ENCODE measurements around the gene SLC27A2. TPM values are rescaled to one million over a fixed set of nuclear protein-coding genes. Genes with fewer than 3 reads are reported as not detected.

The SLC27A2 gene
- total and polyA plus RNA-seq, 2 donors (not counting 1 experiment from before 2014, with no cell fraction given) = 0.39 to 0.49 TPM

DNA sequence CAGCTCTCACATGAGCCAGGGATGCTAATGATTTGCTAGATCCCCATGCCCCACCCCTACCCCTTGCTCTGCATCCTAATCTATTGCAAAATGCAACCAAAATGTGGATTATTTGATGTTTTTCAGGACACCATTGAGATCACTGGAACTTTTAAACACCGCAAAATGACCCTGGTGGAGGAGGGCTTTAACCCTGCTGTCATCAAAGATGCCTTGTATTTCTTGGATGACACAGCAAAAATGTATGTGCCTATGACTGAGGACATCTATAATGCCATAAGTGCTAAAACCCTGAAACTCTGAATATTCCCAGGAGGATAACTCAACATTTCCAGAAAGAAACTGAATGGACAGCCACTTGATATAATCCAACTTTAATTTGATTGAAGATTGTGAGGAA is 53.8 kb downstream of the SLC27A2 start:
- no peak overlapping the region for H2AFZ ChIP-seq (ENCODE audit: insufficient read depth, low read depth, low read length, poor library complexity, severe bottlenecking)
- no peaks in the 10 kb centered on the region for H3K9me3 Mint-ChIP-seq (ENCODE audit: insufficient read depth)
- no peak overlapping the region for H3K4me3 ChIP-seq (ENCODE audit: control extremely low read depth in 1 of 5, extremely low read depth in 1 of 5, insufficient read depth in 1 of 5, low read depth in 2 of 5, low read length in 4 of 5)
- CTCF ChIA-PET = no interaction called here
- ATAC-seq (ENCODE audit: low read depth) = no peak
- H3K79me2 ChIP-seq (ENCODE audit: control insufficient read depth, insufficient read depth, low read length) = no peaks in the 10 kb centered on the region
- no peak overlapping the region for H3K27ac ChIP-seq (ENCODE audit: low read length in 2 of 2)
- H3K4me1 ChIP-seq (ENCODE audit: control insufficient read depth in 2 of 2, insufficient read depth in 2 of 2, low read length in 2 of 2) = no peaks in the 10 kb centered on the region
- POLR2A ChIA-PET = no interaction called here
- no peak overlapping the region for H3K9ac ChIP-seq (ENCODE audit: low read length)
- no peak for TF ChIP-seq EZH2 (IDR thresholded peaks at IDR 0.05; ENCODE audit: borderline replicate concordance, insufficient read depth, low read depth, low read length, poor library complexity, severe bottlenecking)
- TF ChIP-seq, protein P1, sequence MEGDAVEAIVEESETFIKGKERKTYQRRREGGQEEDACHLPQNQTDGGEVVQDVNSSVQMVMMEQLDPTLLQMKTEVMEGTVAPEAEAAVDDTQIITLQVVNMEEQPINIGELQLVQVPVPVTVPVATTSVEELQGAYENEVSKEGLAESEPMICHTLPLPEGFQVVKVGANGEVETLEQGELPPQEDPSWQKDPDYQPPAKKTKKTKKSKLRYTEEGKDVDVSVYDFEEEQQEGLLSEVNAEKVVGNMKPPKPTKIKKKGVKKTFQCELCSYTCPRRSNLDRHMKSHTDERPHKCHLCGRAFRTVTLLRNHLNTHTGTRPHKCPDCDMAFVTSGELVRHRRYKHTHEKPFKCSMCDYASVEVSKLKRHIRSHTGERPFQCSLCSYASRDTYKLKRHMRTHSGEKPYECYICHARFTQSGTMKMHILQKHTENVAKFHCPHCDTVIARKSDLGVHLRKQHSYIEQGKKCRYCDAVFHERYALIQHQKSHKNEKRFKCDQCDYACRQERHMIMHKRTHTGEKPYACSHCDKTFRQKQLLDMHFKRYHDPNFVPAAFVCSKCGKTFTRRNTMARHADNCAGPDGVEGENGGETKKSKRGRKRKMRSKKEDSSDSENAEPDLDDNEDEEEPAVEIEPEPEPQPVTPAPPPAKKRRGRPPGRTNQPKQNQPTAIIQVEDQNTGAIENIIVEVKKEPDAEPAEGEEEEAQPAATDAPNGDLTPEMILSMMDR (IDR thresholded peaks at IDR 0.05) = no peak
- intact Hi-C loops (cut with micrococcal nuclease) = no loop called here
- H3K27me3 Mint-ChIP-seq = no peaks in the 10 kb centered on the region
- no peaks in the 10 kb centered on the region for H4K20me1 ChIP-seq (ENCODE audit: control insufficient read depth, insufficient read depth, low read length, poor library complexity, severe bottlenecking)
- H3K27me3 ChIP-seq (replicated peaks in 1 of 4; ENCODE audit: control extremely low read depth in 1 of 4, control insufficient read depth in 3 of 4, insufficient read depth in 4 of 4, low read length in 3 of 4) = no peaks in the 10 kb centered on the region
- H3K36me3 ChIP-seq (replicated peaks in 1 of 2; ENCODE audit: control extremely low read depth in 1 of 2, control insufficient read depth in 1 of 2, extremely low read depth in 1 of 2, insufficient read depth in 2 of 2, low read length in 1 of 2) = no peaks in the 10 kb centered on the region
- no peak overlapping the region for H3K27ac Mint-ChIP-seq
- WGBS (ENCODE audit: insufficient coverage) = 100% methylated on average over 1 of the region's 1 CpG
- no peak for DNase-seq
- H3K4me2 ChIP-seq (replicated peaks; ENCODE audit: low read depth, low read length, poor library complexity, severe bottlenecking) = no peak overlapping the region
- H3K4me1 Mint-ChIP-seq = no peaks in the 10 kb centered on the region
- no peaks in the 10 kb centered on the region for H3K9me3 ChIP-seq (ENCODE audit: control extremely low read depth in 1 of 3, control insufficient read depth in 2 of 3, insufficient read depth in 1 of 3, low read length in 2 of 3)
- no peak overlapping the region for H3K4me3 Mint-ChIP-seq

DNA sequence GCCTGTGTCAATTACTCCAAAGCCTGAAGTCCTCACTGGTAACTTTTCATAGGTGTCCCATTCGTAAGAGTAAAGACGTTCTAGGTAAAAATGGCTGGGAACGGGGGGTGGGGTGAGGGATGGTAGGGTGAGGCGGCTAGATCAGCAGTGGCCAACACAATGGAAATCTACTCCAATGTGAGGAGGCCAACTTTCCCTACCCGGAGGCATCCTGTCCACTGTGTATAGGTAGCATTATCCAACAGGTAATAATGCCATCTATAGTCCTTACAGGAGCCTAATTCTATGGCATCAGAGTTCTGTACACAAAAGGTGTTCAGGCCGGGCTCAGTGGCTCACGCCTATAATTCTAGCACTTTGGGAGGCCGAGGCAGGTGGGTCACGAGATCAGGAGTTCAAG is 54.4 kb downstream of the SLC27A2 start:
- H3K4me2 ChIP-seq (replicated peaks; ENCODE audit: low read depth, low read length, poor library complexity, severe bottlenecking) = no peak overlapping the region
- no peaks in the 10 kb centered on the region for H3K36me3 ChIP-seq (replicated peaks in 1 of 2; ENCODE audit: control extremely low read depth in 1 of 2, control insufficient read depth in 1 of 2, extremely low read depth in 1 of 2, insufficient read depth in 2 of 2, low read length in 1 of 2)
- POLR2A ChIA-PET = no interaction called here
- no peaks in the 10 kb centered on the region for H3K79me2 ChIP-seq (ENCODE audit: control insufficient read depth, insufficient read depth, low read length)
- no peaks in the 10 kb centered on the region for H3K9me3 ChIP-seq (ENCODE audit: control extremely low read depth in 1 of 3, control insufficient read depth in 2 of 3, insufficient read depth in 1 of 3, low read length in 2 of 3)
- 93% methylated on average over 5 of the region's 9 CpGs for WGBS (ENCODE audit: insufficient coverage)
- no peak for DNase-seq
- no peaks in the 10 kb centered on the region for H4K20me1 ChIP-seq (ENCODE audit: control insufficient read depth, insufficient read depth, low read length, poor library complexity, severe bottlenecking)
- no peaks in the 10 kb centered on the region for H3K27me3 Mint-ChIP-seq
- no peaks in the 10 kb centered on the region for H3K4me1 Mint-ChIP-seq
- H3K27ac Mint-ChIP-seq = no peak overlapping the region
- H3K9ac ChIP-seq (ENCODE audit: low read length) = no peak overlapping the region
- H2AFZ ChIP-seq (ENCODE audit: insufficient read depth, low read depth, low read length, poor library complexity, severe bottlenecking) = no peak overlapping the region
- no peaks in the 10 kb centered on the region for H3K9me3 Mint-ChIP-seq (ENCODE audit: insufficient read depth)
- intact Hi-C loops (cut with micrococcal nuclease) = no loop called here
- H3K27ac ChIP-seq (ENCODE audit: low read length in 2 of 2) = no peak overlapping the region
- no peak for ATAC-seq (ENCODE audit: low read depth)
- no peak overlapping the region for H3K4me3 Mint-ChIP-seq
- TF ChIP-seq, protein P1 (IDR thresholded peaks at IDR 0.05) = no peak
- TF ChIP-seq EZH2 (IDR thresholded peaks at IDR 0.05; ENCODE audit: borderline replicate concordance, insufficient read depth, low read depth, low read length, poor library complexity, severe bottlenecking) = no peak
- H3K27me3 ChIP-seq (replicated peaks in 1 of 4; ENCODE audit: control extremely low read depth in 1 of 4, control insufficient read depth in 3 of 4, insufficient read depth in 4 of 4, low read length in 3 of 4) = no peaks in the 10 kb centered on the region
- H3K4me3 ChIP-seq (ENCODE audit: control extremely low read depth in 1 of 5, extremely low read depth in 1 of 5, insufficient read depth in 1 of 5, low read depth in 2 of 5, low read length in 4 of 5) = no peak overlapping the region
- H3K4me1 ChIP-seq (ENCODE audit: control insufficient read depth in 2 of 2, insufficient read depth in 2 of 2, low read length in 2 of 2) = no peaks in the 10 kb centered on the region
- CTCF ChIA-PET = no interaction called here

Measured in B cell (primary cell).